Measurements from ENCODE around the gene DPP7. TPM values are rescaled to one million over a fixed set of nuclear protein-coding genes. Genes with fewer than 3 reads are reported as not detected.

The DPP7 gene
- total and polyA plus RNA-seq, 2 donors (not counting 1 experiment from before 2014, with no cell fraction given) = 324 to 506 TPM

DNA sequence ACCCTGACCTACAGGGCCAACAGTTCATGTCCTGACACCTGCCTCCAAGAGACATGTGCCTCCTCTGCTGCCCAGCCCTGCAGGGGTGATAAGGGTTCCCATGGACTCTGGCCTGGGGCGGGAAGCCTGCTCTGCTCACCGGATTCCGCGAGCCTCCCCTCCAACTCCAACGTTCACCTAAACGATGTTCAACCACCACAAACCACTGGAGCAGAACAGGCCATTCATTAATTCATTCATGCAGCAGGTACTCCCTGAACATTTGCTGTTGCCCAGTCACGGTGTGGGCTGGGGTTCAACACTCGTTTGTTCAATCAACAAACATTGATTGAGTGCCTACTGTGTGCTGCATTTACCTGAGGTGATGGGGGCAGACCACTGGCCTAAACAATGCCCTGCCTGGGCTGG lies 40.5 kb downstream of the DPP7 start:
- Histone ChIP-seq H3K27me3 (replicated peaks in 1 of 4; ENCODE audit: control extremely low read depth in 1 of 4, control insufficient read depth in 3 of 4, insufficient read depth in 4 of 4, low read length in 3 of 4) (peaks cover 0 to 7% (median 1%) of the 10 kb centered on the region in 4 experiments), H3K4me3 (ENCODE audit: control extremely low read depth in 1 of 5, extremely low read depth in 1 of 5, insufficient read depth in 1 of 5, low read depth in 2 of 5, low read length in 4 of 5) (no peak overlapping the region), H2AFZ (ENCODE audit: insufficient read depth, low read depth, low read length, poor library complexity, severe bottlenecking) (no peak overlapping the region), H3K9ac (ENCODE audit: low read length) (no peak overlapping the region), H3K79me2 (ENCODE audit: control insufficient read depth, insufficient read depth, low read length) (peaks cover 5% of the 10 kb centered on the region), H3K4me2 (replicated peaks; ENCODE audit: low read depth, low read length, poor library complexity, severe bottlenecking) (no peak overlapping the region), H3K9me3 (ENCODE audit: control extremely low read depth in 1 of 3, control insufficient read depth in 2 of 3, insufficient read depth in 1 of 3, low read length in 2 of 3) (peaks cover 0 to 7% (median 0%) of the 10 kb centered on the region in 3 donors), H4K20me1 (ENCODE audit: control insufficient read depth, insufficient read depth, low read length, poor library complexity, severe bottlenecking) (peaks cover 12% of the 10 kb centered on the region), H3K4me1 (ENCODE audit: control insufficient read depth in 2 of 2, insufficient read depth in 2 of 2, low read length in 2 of 2) (peaks cover 24 to 41% of the 10 kb centered on the region in 2 donors), H3K36me3 (replicated peaks in 1 of 2; ENCODE audit: control extremely low read depth in 1 of 2, control insufficient read depth in 1 of 2, extremely low read depth in 1 of 2, insufficient read depth in 2 of 2, low read length in 1 of 2) (no peaks in the 10 kb centered on the region), H3K27ac (ENCODE audit: low read length in 2 of 2) (no peak overlapping the region)
- Mint-ChIP-seq H3K27me3 (no peaks in the 10 kb centered on the region), H3K9me3 (ENCODE audit: insufficient read depth) (no peaks in the 10 kb centered on the region), H3K27ac (no peak overlapping the region), H3K4me1 (peaks cover 26% of the 10 kb centered on the region), H3K4me3 (no peak overlapping the region)
- no peak for TF ChIP-seq EZH2 (IDR thresholded peaks at IDR 0.05; ENCODE audit: borderline replicate concordance, insufficient read depth, low read depth, low read length, poor library complexity, severe bottlenecking)
- TF ChIP-seq, protein P1, sequence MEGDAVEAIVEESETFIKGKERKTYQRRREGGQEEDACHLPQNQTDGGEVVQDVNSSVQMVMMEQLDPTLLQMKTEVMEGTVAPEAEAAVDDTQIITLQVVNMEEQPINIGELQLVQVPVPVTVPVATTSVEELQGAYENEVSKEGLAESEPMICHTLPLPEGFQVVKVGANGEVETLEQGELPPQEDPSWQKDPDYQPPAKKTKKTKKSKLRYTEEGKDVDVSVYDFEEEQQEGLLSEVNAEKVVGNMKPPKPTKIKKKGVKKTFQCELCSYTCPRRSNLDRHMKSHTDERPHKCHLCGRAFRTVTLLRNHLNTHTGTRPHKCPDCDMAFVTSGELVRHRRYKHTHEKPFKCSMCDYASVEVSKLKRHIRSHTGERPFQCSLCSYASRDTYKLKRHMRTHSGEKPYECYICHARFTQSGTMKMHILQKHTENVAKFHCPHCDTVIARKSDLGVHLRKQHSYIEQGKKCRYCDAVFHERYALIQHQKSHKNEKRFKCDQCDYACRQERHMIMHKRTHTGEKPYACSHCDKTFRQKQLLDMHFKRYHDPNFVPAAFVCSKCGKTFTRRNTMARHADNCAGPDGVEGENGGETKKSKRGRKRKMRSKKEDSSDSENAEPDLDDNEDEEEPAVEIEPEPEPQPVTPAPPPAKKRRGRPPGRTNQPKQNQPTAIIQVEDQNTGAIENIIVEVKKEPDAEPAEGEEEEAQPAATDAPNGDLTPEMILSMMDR (IDR thresholded peaks at IDR 0.05) = no peak
- ATAC-seq (ENCODE audit: low read depth) = no peak
- 87% methylated on average over 7 of the region's 8 CpGs for WGBS (ENCODE audit: insufficient coverage)
- DNase-seq = peak; percentile 10
- CTCF ChIA-PET = interaction anchor here (0.6 to 2.5 kb wide), 2 partner anchors 27 to 107 kb away, joined by 3 to 10 read pairs; partner anchors contain the start of gene NPDC1
- intact Hi-C loops (cut with micrococcal nuclease) = loop anchor here (5.0 kb wide), 1 partner anchor 42 kb away; the partner anchor contains the start of gene FUT7
- POLR2A ChIA-PET = interaction anchor here (1.0 kb wide), 1 partner anchor 13 kb away, joined by 3 read pairs; the partner anchor contains the start of gene MAN1B1

DNA sequence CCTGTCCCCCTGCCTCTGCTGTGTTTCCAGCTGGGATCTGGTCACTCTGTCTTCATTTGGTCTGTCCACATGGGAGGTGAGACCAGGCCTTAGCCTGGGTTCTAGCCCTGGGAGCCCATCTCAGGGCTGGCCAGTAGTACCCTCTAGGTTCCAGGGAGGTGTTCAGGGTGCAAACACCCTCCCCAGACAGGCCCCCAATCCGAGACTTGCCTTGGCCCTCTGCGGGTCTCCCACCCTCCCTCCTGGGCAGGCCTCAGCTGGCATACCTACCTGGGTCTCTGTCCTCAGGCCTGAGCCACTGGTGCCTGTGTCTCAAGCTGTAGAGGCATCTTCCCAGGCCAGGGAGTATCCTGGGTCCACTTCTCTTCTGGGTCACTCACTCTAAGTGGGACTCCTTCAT lies 43.3 kb downstream of the DPP7 start:
- Histone ChIP-seq H3K4me3 (ENCODE audit: control extremely low read depth in 1 of 5, extremely low read depth in 1 of 5, insufficient read depth in 1 of 5, low read depth in 2 of 5, low read length in 4 of 5) (no peak overlapping the region), H3K9ac (ENCODE audit: low read length) (no peak overlapping the region), H3K36me3 (replicated peaks in 1 of 2; ENCODE audit: control extremely low read depth in 1 of 2, control insufficient read depth in 1 of 2, extremely low read depth in 1 of 2, insufficient read depth in 2 of 2, low read length in 1 of 2) (no peaks in the 10 kb centered on the region), H2AFZ (ENCODE audit: insufficient read depth, low read depth, low read length, poor library complexity, severe bottlenecking) (no peak overlapping the region), H3K4me1 (ENCODE audit: control insufficient read depth in 2 of 2, insufficient read depth in 2 of 2, low read length in 2 of 2) (peaks cover 19 to 36% of the 10 kb centered on the region in 2 donors), H3K79me2 (ENCODE audit: control insufficient read depth, insufficient read depth, low read length) (no peaks in the 10 kb centered on the region), H3K27me3 (replicated peaks in 1 of 4; ENCODE audit: control extremely low read depth in 1 of 4, control insufficient read depth in 3 of 4, insufficient read depth in 4 of 4, low read length in 3 of 4) (peaks cover 0 to 15% (median 1%) of the 10 kb centered on the region in 4 experiments), H3K4me2 (replicated peaks; ENCODE audit: low read depth, low read length, poor library complexity, severe bottlenecking) (peak overlapping the region; percentile 79), H3K27ac (ENCODE audit: low read length in 2 of 2) (no peak overlapping the region), H4K20me1 (ENCODE audit: control insufficient read depth, insufficient read depth, low read length, poor library complexity, severe bottlenecking) (peaks cover 8% of the 10 kb centered on the region), H3K9me3 (ENCODE audit: control extremely low read depth in 1 of 3, control insufficient read depth in 2 of 3, insufficient read depth in 1 of 3, low read length in 2 of 3) (peaks cover 0 to 7% (median 0%) of the 10 kb centered on the region in 3 donors)
- peaks cover 27% of the 10 kb centered on the region for H3K4me1 Mint-ChIP-seq
- H3K4me3 Mint-ChIP-seq = peak overlapping the region; percentile 82
- WGBS (ENCODE audit: insufficient coverage) = 100% methylated on average over 2 of the region's 2 CpGs
- TF ChIP-seq, protein P1 (IDR thresholded peaks at IDR 0.05) = no peak
- no peak for TF ChIP-seq EZH2 (IDR thresholded peaks at IDR 0.05; ENCODE audit: borderline replicate concordance, insufficient read depth, low read depth, low read length, poor library complexity, severe bottlenecking)
- H3K27me3 Mint-ChIP-seq = peaks cover 3% of the 10 kb centered on the region
- no peak for DNase-seq
- POLR2A ChIA-PET = interaction anchor here (1.1 to 2.4 kb wide), 3 partner anchors 15 to 39 kb away, joined by 3 to 19 read pairs (median 4); partner anchors contain the start of genes FUT7 and MAN1B1
- CTCF ChIA-PET = interaction anchor here (0.8 to 6.7 kb wide), 12 partner anchors 12 to 156 kb away, joined by 3 to 49 read pairs (median 4); partner anchors contain the start of genes ABCA2, MAN1B1, NPDC1 and RNF224
- no peak for ATAC-seq (ENCODE audit: low read depth)
- peak overlapping the region; percentile 81 for H3K27ac Mint-ChIP-seq
- intact Hi-C loops (cut with micrococcal nuclease) = loop anchor here (5.0 kb wide), 1 partner anchor 39 kb away; the partner anchor contains the start of gene FUT7
- H3K9me3 Mint-ChIP-seq (ENCODE audit: insufficient read depth) = no peaks in the 10 kb centered on the region
